ENCODE data around the gene MARF1. TPM values are rescaled to one million over a fixed set of nuclear protein-coding genes. Genes with fewer than 3 reads are reported as not detected.
"Not testable (repeated sequence)": the region's sequence is repeated elsewhere in the genome, so short reads cannot be mapped to it uniquely, and the experiment has no call there.

Gene MARF1
- total and polyA plus RNA-seq, 9 of the 15 experiments (the other 6 are each of a cell fraction or from before 2014, with no cell fraction given), result 4.7 to 33.2 (median 11.7) TPM

- DNase-seq (ENCODE audit: extremely low read depth in 1 of 4, low spot score in 3 of 4); H3K4me2 ChIP-seq (ENCODE audit: insufficient read depth, low read length); H3K9me3 ChIP-seq (replicated peaks; ENCODE audit: control insufficient read depth, insufficient read depth, low read depth, low read length); H3K9me1 ChIP-seq (ENCODE audit: control insufficient read depth, insufficient read depth, low read length); in situ Hi-C loops (cut with MboI); CTCF ChIA-PET (ENCODE audit: low intra/inter-chr PET ratio); FAIRE-seq; H3K27me3 ChIP-seq (ENCODE audit: control insufficient read depth in 2 of 2, insufficient read depth in 2 of 2, low read length in 2 of 2); H2AFZ ChIP-seq (ENCODE audit: low read depth, low read length); H4K20me1 ChIP-seq (replicated peaks; ENCODE audit: control insufficient read depth, insufficient read depth, low read length); BruUV-seq (replicated peaks); H3K9ac ChIP-seq (ENCODE audit: insufficient read depth in 1 of 2, low read depth in 2 of 2, low read length in 2 of 2); ATAC-seq; H3K4me3 ChIP-seq: not testable (repeated sequence)
- peaks cover 15 to 36% of the 10 kb centered on the region in 2 experiments for H3K4me1 ChIP-seq (replicated peaks in 1 of 2; ENCODE audit: control insufficient read depth in 2 of 2, insufficient read depth in 2 of 2, low read length in 2 of 2)
- intact Hi-C loops (cut with micrococcal nuclease), result loop anchor here (10.0 kb wide), 1 partner anchor 74 kb away; the partner anchor contains the start of gene MARF1
- WGBS (ENCODE audit: insufficient coverage, low coverage, missing lambda C conversion rate), result 42% methylated on average over 4 of the region's 4 CpGs
- TF ChIP-seq GABPA (tag; conservative IDR thresholded peaks at IDR 0.05; ENCODE audit: low read depth) (0 out of 2 replicates have a peak, but pooled peaks have one; percentile 0), ETS2 (tag; IDR thresholded peaks at IDR 0.05; ENCODE audit: borderline replicate concordance, poor library complexity, severe bottlenecking) (peak; percentile 42), SRF (CRISPR knock-in tag; IDR thresholded peaks at IDR 0.05) (peak in 1 of 2 experiments; percentile 72; a peak in 1 of 4 replicates), RFX1 (IDR thresholded peaks at IDR 0.05) (peak; percentile 78)
- POLR2A ChIA-PET, result interaction anchor here (1.1 kb wide), 1 partner anchor 72 kb away, joined by 3 read pairs; no protein-coding TSS in a partner anchor
- H3K36me3 ChIP-seq (ENCODE audit: control insufficient read depth, insufficient read depth, low read length), result peaks cover 17% of the 10 kb centered on the region; the same call in 2 of the 3 replicates
- peaks cover 20% of the 10 kb centered on the region; the same call in 2 of the 3 replicates for H3K79me2 ChIP-seq (ENCODE audit: control insufficient read depth, insufficient read depth, low read length)
- peak overlapping the region; percentile 39; the same call in 1 of the 3 replicates for H3K27ac ChIP-seq (ENCODE audit: extremely low read depth, low read depth, low read length)
These were observed 72.3 kb downstream of the MARF1 start for GRCh38 chr16:15570666-15571065.

- CTCF ChIA-PET (ENCODE audit: low intra/inter-chr PET ratio), result no interaction called here
- Histone ChIP-seq H4K20me1 (replicated peaks; ENCODE audit: control insufficient read depth, insufficient read depth, low read length) (no peaks in the 10 kb centered on the region), H3K4me2 (ENCODE audit: insufficient read depth, low read length) (no peak overlapping the region), H3K9me1 (ENCODE audit: control insufficient read depth, insufficient read depth, low read length) (no peaks in the 10 kb centered on the region), H3K9me3 (replicated peaks; ENCODE audit: control insufficient read depth, insufficient read depth, low read depth, low read length) (no peaks in the 10 kb centered on the region), H3K79me2 (ENCODE audit: control insufficient read depth, insufficient read depth, low read length) (peaks cover 9% of the 10 kb centered on the region; the same call in 2 of the 3 replicates), H3K27me3 (ENCODE audit: control insufficient read depth in 2 of 2, insufficient read depth in 2 of 2, low read length in 2 of 2) (no peaks in the 10 kb centered on the region), H3K4me3 (no peak overlapping the region), H3K27ac (ENCODE audit: extremely low read depth, low read depth, low read length) (no peak overlapping the region), H3K36me3 (ENCODE audit: control insufficient read depth, insufficient read depth, low read length) (peaks cover 16% of the 10 kb centered on the region; the same call in 2 of the 3 replicates), H3K9ac (ENCODE audit: insufficient read depth in 1 of 2, low read depth in 2 of 2, low read length in 2 of 2) (no peak overlapping the region), H3K4me1 (replicated peaks in 1 of 2; ENCODE audit: control insufficient read depth in 2 of 2, insufficient read depth in 2 of 2, low read length in 2 of 2) (peaks cover 9 to 27% of the 10 kb centered on the region in 2 experiments), H2AFZ (ENCODE audit: low read depth, low read length) (no peak overlapping the region)
- in situ Hi-C loops (cut with MboI) (no loop called here), intact Hi-C loops (cut with micrococcal nuclease) (no loop called here)
- DNase-seq (ENCODE audit: extremely low read depth in 1 of 4, low spot score in 3 of 4) (no peak), FAIRE-seq (no peak), ATAC-seq (no peak)
- WGBS (ENCODE audit: insufficient coverage, low coverage, missing lambda C conversion rate), result 66% methylated on average over 5 of the region's 5 CpGs
- POLR2A ChIA-PET, result interaction anchor here (0.6 to 2.7 kb wide), 2 partner anchors 9 to 29 kb away, joined by 4 to 16 read pairs; no protein-coding TSS in a partner anchor
- TF ChIP-seq CHD1 (IDR thresholded peaks at IDR 0.05; ENCODE audit: low read length), result no peak
- BruUV-seq (replicated peaks), result no TSS peak
These were observed 75.1 kb downstream of the MARF1 start for GRCh38 chr16:15567823-15568222.
